Cerebellar cortex (tissue), 1 donor: ENCODE results near the gene AVPI1.

Experiments used
- DNase-seq: peaks from one replicate; pipeline ENCODE4 v3.0.0-alpha.2; 2015; ENCODE audit warnings: low spot score

The AVPI1 gene

GRCh38 chr10:97640174-97640867, 46.7 kb downstream of the AVPI1 start, which contains the start of gene PI4K2A:
Gene PI4K2A, plus strand, starts transcription at chr10:97640671. Its CDS starts 72 bp downstream, at chr10:97640743.
- peak; percentile 99 for DNase-seq

DNA sequence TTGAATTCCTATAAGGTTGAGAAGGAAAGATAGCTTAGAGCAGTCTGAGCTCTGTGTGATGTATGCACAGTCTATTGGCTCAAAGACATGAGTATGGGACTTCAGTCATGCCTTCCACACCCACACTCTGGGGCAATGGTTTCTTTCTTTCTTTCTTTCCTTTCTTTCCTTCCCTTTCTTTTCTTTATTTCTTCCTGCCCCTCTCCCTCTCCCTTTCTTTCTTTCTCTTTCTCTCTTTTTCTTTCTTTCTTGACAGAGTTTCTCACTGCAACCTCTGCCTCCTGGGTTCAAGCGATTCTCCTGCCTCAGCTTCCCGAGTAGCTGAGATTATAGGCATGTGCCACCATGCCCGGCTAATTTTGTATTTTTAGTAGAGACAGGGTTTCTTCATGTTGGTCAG, 48.0 kb downstream of the AVPI1 start:
- peak; percentile 15 for DNase-seq

- no peak for DNase-seq
Observed at GRCh38 chr10:97635577-97635976, 51.5 kb downstream of the AVPI1 start.

DNA sequence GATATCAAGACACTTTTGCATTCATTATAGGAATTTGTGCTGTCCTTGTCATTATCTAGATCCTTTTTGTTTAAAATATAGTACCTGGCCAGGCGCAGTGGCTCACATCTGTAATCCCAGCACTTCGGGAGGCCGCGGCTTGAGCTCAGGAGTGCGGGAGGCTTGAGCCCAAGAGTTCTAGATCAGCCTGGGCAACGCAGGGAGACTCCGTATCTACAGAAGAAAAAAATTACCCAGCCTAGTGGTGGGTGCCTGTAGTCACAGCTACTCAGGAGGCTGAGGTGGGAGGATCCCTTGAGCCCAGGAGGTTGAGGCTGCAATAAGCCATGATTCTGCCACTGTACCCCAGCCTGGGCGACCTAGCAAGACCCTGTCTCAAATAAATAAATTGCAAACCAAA, 53.1 kb downstream of the AVPI1 start:
- DNase-seq: no peak

DNA sequence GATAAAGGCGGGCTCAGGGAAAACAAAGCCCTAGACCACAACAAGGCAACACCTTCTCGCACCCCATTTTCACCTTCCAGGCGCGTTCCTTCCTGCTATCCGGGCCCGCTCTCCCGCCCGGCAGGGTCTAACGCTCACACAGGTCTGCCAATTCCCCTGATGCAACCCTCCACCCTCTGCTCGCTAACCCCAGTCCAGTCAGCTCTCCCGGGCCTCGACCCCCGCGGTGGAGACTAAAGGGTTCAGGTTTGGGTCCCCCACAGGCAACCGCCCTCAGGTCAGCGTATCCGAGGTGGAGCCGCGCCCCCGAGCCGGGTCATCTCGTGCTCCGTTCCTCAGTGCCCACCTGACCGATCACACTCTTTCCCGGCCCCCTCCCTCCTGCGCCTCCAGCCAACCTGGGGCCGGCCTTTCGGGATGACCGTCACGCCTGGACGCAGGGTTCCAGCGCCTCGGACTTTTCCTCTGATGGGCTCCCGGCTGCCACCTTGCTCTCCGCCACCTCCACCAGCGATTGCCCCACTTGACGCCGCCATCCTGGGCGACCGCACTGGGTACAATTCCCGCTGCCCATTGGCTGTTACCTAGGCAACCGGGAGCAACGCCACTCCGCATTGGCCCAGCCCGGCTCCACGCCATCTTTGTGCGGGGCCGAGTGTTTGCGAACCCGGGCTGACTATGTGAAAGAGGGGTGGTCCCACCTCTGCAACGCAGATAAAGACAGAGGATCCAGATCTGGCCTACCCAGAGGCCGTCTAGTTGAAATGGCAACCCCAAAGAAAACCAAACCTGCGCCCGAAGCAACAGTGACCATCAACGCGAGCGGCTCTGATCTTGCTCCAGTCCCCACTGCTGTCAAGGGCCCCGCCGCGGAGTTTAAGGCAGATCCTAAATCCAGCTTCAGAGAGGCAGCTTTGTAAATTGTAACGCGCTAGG, 53.8 kb downstream of the AVPI1 start, which contains the start of gene MORN4:
Gene MORN4 (minus strand): TSS at position 552 of the 936 bp plus-strand sequence. CDS start 13,847 bp downstream, outside the sequence.
- peak; percentile 95 for DNase-seq

GRCh38 chr10:97631098-97631497, 55.9 kb downstream of the AVPI1 start:
- no peak for DNase-seq

DNA sequence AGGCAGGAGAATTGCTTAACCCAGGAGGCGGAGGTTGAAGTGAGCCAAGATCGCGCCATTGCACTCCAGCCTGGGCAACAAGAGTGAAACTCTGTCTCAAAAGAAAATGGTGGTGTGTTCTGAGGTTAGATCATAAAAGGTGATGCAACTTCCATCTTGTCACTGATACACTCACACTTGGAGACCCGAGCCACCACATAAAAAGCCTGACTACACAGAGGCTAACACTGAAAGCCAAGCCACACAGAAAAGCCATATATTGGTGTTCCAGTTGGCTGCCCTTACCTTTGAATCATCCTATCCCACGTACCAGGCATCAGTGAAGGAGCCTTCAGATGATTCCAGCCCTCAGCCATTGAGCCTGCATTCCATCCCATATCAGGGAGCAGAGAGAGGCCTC, 57.8 kb downstream of the AVPI1 start:
- DNase-seq: no peak

DNA sequence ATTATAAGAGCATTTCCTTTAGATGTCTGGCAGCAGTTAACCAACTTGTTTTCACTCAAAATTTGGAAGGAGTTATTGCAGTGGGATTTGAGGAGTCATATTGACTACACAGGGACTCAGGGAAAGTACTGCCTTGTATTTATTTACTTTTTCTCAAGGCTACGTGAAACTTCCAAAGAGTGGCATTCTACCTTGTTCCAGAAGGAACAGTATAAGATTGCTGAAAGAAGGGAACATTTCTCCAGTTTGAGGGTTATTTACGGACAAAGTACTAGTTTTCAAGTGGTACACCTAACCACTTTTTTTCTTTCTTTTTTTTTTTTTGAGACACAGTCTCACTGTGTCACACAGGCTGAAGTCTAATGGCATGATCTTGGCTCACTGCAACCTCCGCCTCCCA, 58.8 kb downstream of the AVPI1 start:
- no peak for DNase-seq

DNA sequence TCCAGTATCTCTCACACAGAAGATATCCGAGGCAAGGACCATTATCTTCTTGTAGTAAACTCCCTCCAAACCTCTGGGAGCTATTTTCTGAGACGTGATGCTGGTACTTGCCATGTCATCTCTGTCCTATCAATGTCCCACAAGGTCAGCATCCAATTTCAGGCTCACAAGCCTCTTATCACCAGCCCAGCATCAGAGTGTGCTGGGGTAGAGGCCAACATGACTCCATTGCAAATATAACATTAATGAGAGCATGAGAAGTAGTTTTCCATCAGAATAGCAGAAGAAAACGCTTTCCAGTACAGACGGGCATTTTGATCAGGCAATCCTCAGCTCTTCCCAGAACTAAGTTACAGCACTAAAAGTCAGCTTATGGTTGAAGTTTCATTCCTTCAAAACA, 59.3 kb downstream of the AVPI1 start:
- no peak for DNase-seq
